Cardiac fibroblast (primary cell): Measurements from ENCODE around the gene RTP3.
A peak's percentile ranks its signal among the peaks of the same experiment; 100 is the strongest.

Experiments used
- DNase-seq, 2 donors: peaks; one replicate each; pipeline versions ENCODE4 v3.0.0 to v3.0.0-alpha.2; 2010; ENCODE audit warnings: low read depth in 2 of 2
- H3K4me3 ChIP-seq, 2 donors: replicated peaks in 1 of 2; 1 replicate in 1 of 2; 2 replicates in 1 of 2; pipeline ENCODE4 v1.5.1; 2011; ENCODE audit warnings: low read depth in 2 of 2, low read length in 2 of 2, mild to moderate bottlenecking in 2 of 2, moderate library complexity in 1 of 2
- TF ChIP-seq, protein P1 (sequence below): IDR thresholded peaks from one replicate; pipeline ENCODE4 v1.5.1; 2011; ENCODE audit warnings: low read depth, mild to moderate bottlenecking, low read length, inconsistent platforms

Gene RTP3

GRCh38 chr3:46524008-46524407, 26.2 kb downstream of the RTP3 start:
- TF ChIP-seq, protein P1, sequence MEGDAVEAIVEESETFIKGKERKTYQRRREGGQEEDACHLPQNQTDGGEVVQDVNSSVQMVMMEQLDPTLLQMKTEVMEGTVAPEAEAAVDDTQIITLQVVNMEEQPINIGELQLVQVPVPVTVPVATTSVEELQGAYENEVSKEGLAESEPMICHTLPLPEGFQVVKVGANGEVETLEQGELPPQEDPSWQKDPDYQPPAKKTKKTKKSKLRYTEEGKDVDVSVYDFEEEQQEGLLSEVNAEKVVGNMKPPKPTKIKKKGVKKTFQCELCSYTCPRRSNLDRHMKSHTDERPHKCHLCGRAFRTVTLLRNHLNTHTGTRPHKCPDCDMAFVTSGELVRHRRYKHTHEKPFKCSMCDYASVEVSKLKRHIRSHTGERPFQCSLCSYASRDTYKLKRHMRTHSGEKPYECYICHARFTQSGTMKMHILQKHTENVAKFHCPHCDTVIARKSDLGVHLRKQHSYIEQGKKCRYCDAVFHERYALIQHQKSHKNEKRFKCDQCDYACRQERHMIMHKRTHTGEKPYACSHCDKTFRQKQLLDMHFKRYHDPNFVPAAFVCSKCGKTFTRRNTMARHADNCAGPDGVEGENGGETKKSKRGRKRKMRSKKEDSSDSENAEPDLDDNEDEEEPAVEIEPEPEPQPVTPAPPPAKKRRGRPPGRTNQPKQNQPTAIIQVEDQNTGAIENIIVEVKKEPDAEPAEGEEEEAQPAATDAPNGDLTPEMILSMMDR = no peak
- no peak for DNase-seq
- H3K4me3 ChIP-seq = no peak overlapping the region

- TF ChIP-seq, protein P1 = no peak
- no peak overlapping the region for H3K4me3 ChIP-seq
- no peak for DNase-seq
Observed at GRCh38 chr3:46524832-46525231, 27.1 kb downstream of the RTP3 start.

DNA sequence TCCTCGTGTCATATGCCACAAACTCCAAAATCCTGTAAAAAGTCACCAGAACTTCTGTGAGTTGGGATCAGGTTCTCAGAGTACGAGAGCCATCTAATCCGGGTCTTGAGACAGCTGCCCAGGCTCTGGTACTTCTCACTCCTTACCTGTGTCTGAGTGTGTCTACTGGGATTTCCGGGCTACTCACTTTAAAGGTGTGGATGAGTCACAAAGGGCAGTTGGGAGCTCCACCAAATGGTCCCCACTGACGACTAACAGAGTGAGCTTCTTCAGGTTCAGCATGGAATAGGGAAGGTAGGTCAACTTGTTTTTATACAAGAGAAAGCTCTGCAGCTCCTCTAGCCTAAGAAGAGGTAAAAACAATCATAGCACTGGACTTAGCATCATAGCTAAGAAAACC, 29.5 kb downstream of the RTP3 start:
- no peak overlapping the region for H3K4me3 ChIP-seq
- TF ChIP-seq, protein P1 = no peak
- no peak for DNase-seq

DNA sequence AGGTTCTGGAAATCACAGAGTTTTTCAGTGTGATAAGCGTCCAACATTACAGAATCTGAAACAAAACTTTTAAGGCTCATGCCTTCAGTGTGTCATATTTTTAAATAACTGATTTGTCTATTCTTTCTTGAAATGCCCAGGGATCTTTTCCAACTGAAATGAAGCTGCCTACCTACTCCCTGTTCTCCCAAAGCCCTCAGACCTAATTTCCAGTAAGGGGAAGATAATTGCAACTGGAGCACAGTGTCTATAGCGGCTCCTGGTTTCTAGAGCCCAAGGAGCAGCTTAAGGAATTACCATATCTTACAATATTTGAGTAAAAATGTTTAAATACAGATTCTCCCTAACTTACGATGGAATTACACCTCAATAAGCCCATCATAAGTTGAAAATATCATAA, 35.3 kb downstream of the RTP3 start:
- DNase-seq = no peak
- no peak overlapping the region for H3K4me3 ChIP-seq
- TF ChIP-seq, protein P1 = no peak

- no peak overlapping the region for H3K4me3 ChIP-seq
- TF ChIP-seq, protein P1 = no peak
- no peak for DNase-seq
Observed at GRCh38 chr3:46535746-46536145, 38.0 kb downstream of the RTP3 start.

GRCh38 chr3:46536758-46537157, 39.0 kb downstream of the RTP3 start:
- TF ChIP-seq, protein P1 = no peak
- H3K4me3 ChIP-seq = no peak overlapping the region
- no peak for DNase-seq

- no peak overlapping the region for H3K4me3 ChIP-seq
- peak in 1 of 2 donors; percentile 16 for DNase-seq
- TF ChIP-seq, protein P1 = no peak
Observed at GRCh38 chr3:46537316-46537715, 39.5 kb downstream of the RTP3 start.
